ENCODE data around the gene DIAPH1.
"Not testable (repeated sequence)": the region's sequence is repeated elsewhere in the genome, so short reads cannot be mapped to it uniquely, and the experiment has no call there.

Gene DIAPH1

GRCh38 chr5:141617128-141617527, 1.7 kb downstream of the DIAPH1 start:
- peaks cover 27% of the 10 kb centered on the region for H3K36me3 ChIP-seq
- peak overlapping the region; percentile 96 for H3K9ac ChIP-seq
- H3K27ac ChIP-seq = peak overlapping the region; percentile 94; the same call in 1 of the 2 replicates
- TF ChIP-seq Cebpa-rat (IDR thresholded peaks at IDR 0.05) = no peak
- no peaks in the 10 kb centered on the region for H3K9me3 ChIP-seq
- no peaks in the 10 kb centered on the region for H3K27me3 ChIP-seq
- peaks cover 51% of the 10 kb centered on the region for H3K4me1 ChIP-seq
- H4K20me1 ChIP-seq = peaks cover 18% of the 10 kb centered on the region; the same call in 1 of the 2 replicates
- peak overlapping the region; percentile 86 for H3K4me2 ChIP-seq
- peak overlapping the region; percentile 100 for H3K4me3 ChIP-seq

- Histone ChIP-seq H3K9me3 (no peaks in the 10 kb centered on the region), H3K4me3 (peak overlapping the region; percentile 100), H3K27ac (peak overlapping the region; percentile 94), H3K27me3 (no peaks in the 10 kb centered on the region), H3K36me3 (peaks cover 26% of the 10 kb centered on the region), H3K4me1 (peaks cover 61% of the 10 kb centered on the region), H4K20me1 (peaks cover 18% of the 10 kb centered on the region; the same call in 1 of the 2 replicates), H3K4me2 (peak overlapping the region; percentile 86), H3K9ac (peak overlapping the region; percentile 96)
- no peak for TF ChIP-seq Cebpa-rat (IDR thresholded peaks at IDR 0.05)
These were observed 2.6 kb downstream of the DIAPH1 start for GRCh38 chr5:141615991-141616720.

- Histone ChIP-seq H3K27ac (peak overlapping the region; percentile 65; the same call in 1 of the 2 replicates), H3K4me2 (peak overlapping the region; percentile 86), H3K4me1 (peaks cover 89% of the 10 kb centered on the region), H3K4me3 (0 out of 2 replicates have a peak overlapping the region, but pooled peaks have one; percentile 6), H3K36me3 (peaks cover 23% of the 10 kb centered on the region), H3K9ac (no peak overlapping the region; the same call in 1 of the 2 replicates), H4K20me1 (peaks cover 14% of the 10 kb centered on the region; the same call in 1 of the 2 replicates), H3K9me3 (peaks cover 7% of the 10 kb centered on the region; the same call in 1 of the 2 replicates), H3K27me3 (no peaks in the 10 kb centered on the region)
- no peak for TF ChIP-seq Cebpa-rat (IDR thresholded peaks at IDR 0.05)
These were observed 5.5 kb downstream of the DIAPH1 start for GRCh38 chr5:141613344-141613743.

GRCh38 chr5:141611289-141611688, 7.5 kb downstream of the DIAPH1 start:
- peak overlapping the region; percentile 31; the same call in 1 of the 2 replicates for H3K9ac ChIP-seq
- peaks cover 7% of the 10 kb centered on the region; the same call in 1 of the 2 replicates for H3K9me3 ChIP-seq
- peak overlapping the region; percentile 65 for H3K27ac ChIP-seq
- H3K36me3 ChIP-seq = peaks cover 23% of the 10 kb centered on the region
- no peak for TF ChIP-seq Cebpa-rat (IDR thresholded peaks at IDR 0.05)
- H3K4me1 ChIP-seq = peaks cover 100% of the 10 kb centered on the region
- peak overlapping the region; percentile 23; the same call in 1 of the 2 replicates for H3K4me3 ChIP-seq
- peak overlapping the region; percentile 86 for H3K4me2 ChIP-seq
- H4K20me1 ChIP-seq = peaks cover 5% of the 10 kb centered on the region; the same call in 1 of the 2 replicates
- H3K27me3 ChIP-seq = no peaks in the 10 kb centered on the region

GRCh38 chr5:141609921-141610320, 8.9 kb downstream of the DIAPH1 start:
- Histone ChIP-seq H3K27ac (peak overlapping the region; percentile 90), H3K4me2 (peak overlapping the region; percentile 86), H3K4me1 (peaks cover 97% of the 10 kb centered on the region), H3K36me3 (peaks cover 23% of the 10 kb centered on the region)
- H3K9ac ChIP-seq, H4K20me1 ChIP-seq, H3K9me3 ChIP-seq, H3K27me3 ChIP-seq, H3K4me3 ChIP-seq: not testable (repeated sequence)

- H3K4me1 ChIP-seq = peaks cover 97% of the 10 kb centered on the region
- no peak overlapping the region for H3K4me3 ChIP-seq
- no peaks in the 10 kb centered on the region for H4K20me1 ChIP-seq
- H3K27ac ChIP-seq = peak overlapping the region; percentile 90
- no peaks in the 10 kb centered on the region for H3K27me3 ChIP-seq
- peaks cover 23% of the 10 kb centered on the region for H3K36me3 ChIP-seq
- H3K9ac ChIP-seq = peak overlapping the region; percentile 47
- peaks cover 7% of the 10 kb centered on the region; the same call in 1 of the 2 replicates for H3K9me3 ChIP-seq
- peak overlapping the region; percentile 86 for H3K4me2 ChIP-seq
- no peak for TF ChIP-seq Cebpa-rat (IDR thresholded peaks at IDR 0.05)
These were observed 9.8 kb downstream of the DIAPH1 start for GRCh38 chr5:141609044-141609443.

- no peak overlapping the region for H3K4me3 ChIP-seq
- no peak for TF ChIP-seq Cebpa-rat (IDR thresholded peaks at IDR 0.05)
- peak overlapping the region; percentile 86 for H3K4me2 ChIP-seq
- H3K9ac ChIP-seq = peak overlapping the region; percentile 47
- no peaks in the 10 kb centered on the region for H3K27me3 ChIP-seq
- H3K27ac ChIP-seq = peak overlapping the region; percentile 90
- H3K9me3 ChIP-seq = peaks cover 7% of the 10 kb centered on the region; the same call in 1 of the 2 replicates
- H4K20me1 ChIP-seq = no peaks in the 10 kb centered on the region
- peaks cover 23% of the 10 kb centered on the region for H3K36me3 ChIP-seq
- peaks cover 97% of the 10 kb centered on the region for H3K4me1 ChIP-seq
These were observed 10.2 kb downstream of the DIAPH1 start for GRCh38 chr5:141608557-141608956.

GRCh38 chr5:141608046-141608445, 10.8 kb downstream of the DIAPH1 start:
- Histone ChIP-seq H3K4me2 (peak overlapping the region; percentile 86), H3K4me3 (no peak overlapping the region), H4K20me1 (no peaks in the 10 kb centered on the region), H3K9ac (peak overlapping the region; percentile 47), H3K4me1 (peaks cover 97% of the 10 kb centered on the region), H3K27ac (peak overlapping the region; percentile 90), H3K36me3 (peaks cover 23% of the 10 kb centered on the region), H3K27me3 (no peaks in the 10 kb centered on the region), H3K9me3 (peaks cover 7% of the 10 kb centered on the region; the same call in 1 of the 2 replicates)
- TF ChIP-seq Cebpa-rat (IDR thresholded peaks at IDR 0.05) = no peak

- Histone ChIP-seq H3K9me3 (peaks cover 7% of the 10 kb centered on the region; the same call in 1 of the 2 replicates), H3K4me2 (peak overlapping the region; percentile 86), H3K27me3 (no peaks in the 10 kb centered on the region), H3K4me1 (peaks cover 97% of the 10 kb centered on the region), H3K36me3 (peaks cover 28% of the 10 kb centered on the region), H4K20me1 (no peaks in the 10 kb centered on the region), H3K27ac (peak overlapping the region; percentile 90), H3K9ac (peak overlapping the region; percentile 72), H3K4me3 (peak overlapping the region; percentile 50)
- TF ChIP-seq Cebpa-rat (IDR thresholded peaks at IDR 0.05) = no peak
These were observed 13.1 kb downstream of the DIAPH1 start for GRCh38 chr5:141605523-141606277.
